SK-N-SH (cell line): ENCODE results near the gene EPB41L3.

Source experiments
- CTCF ChIP-seq: fragments of 200-600 bp; sonication (generic); IDR thresholded peaks from 2 replicates; pipeline ENCODE4 v1.6.1; 2017; ENCODE audit warnings: antibody characterized with exemption, mild to moderate bottlenecking, moderate library complexity
- EP300 ChIP-seq, 2 experiments: IDR thresholded peaks; 2 replicates each; pipeline versions ENCODE4 v1.4.0 to v1.6.1; 2012; ENCODE audit warnings: borderline replicate concordance in 1 of 2, low read depth in 1 of 2, low read length in 1 of 2
- GABPA ChIP-seq: IDR thresholded peaks from 2 replicates; pipeline ENCODE4 v1.4.0; 2012; ENCODE audit warnings: low read depth, mild to moderate bottlenecking
- MAX ChIP-seq: IDR thresholded peaks from 2 replicates; pipeline ENCODE4 v1.4.0; 2012; ENCODE audit warnings: low read depth
- NFIC ChIP-seq: IDR thresholded peaks from 2 replicates; pipeline ENCODE4 v1.4.0; 2012; ENCODE audit warnings: borderline replicate concordance
- PBX3 ChIP-seq: IDR thresholded peaks from 2 replicates; pipeline ENCODE4; 2012
- POLR2AphosphoS5 ChIP-seq: IDR thresholded peaks from 2 replicates; pipeline ENCODE4 v1.6.1; 2012; ENCODE audit warnings: low read depth, low read length
- REST ChIP-seq: IDR thresholded peaks from 2 replicates; pipeline ENCODE4 v1.6.1; 2012; ENCODE audit warnings: mild to moderate bottlenecking, low read depth, low read length, moderate library complexity
- USF2 ChIP-seq: fragments of 150-350 bp; IDR thresholded peaks from 2 replicates; pipeline ENCODE4 v1.6.1; 2017; ENCODE audit warnings: antibody characterized with exemption, low read length, low read depth, borderline replicate concordance

- TF ChIP-seq MAX = no peak
- TF ChIP-seq USF2 = no peak
- TF ChIP-seq NFIC = no peak
- TF ChIP-seq EP300 (IDR thresholded peaks at IDR 0.05; ENCODE audit: borderline replicate concordance in 1 of 2, low read depth in 1 of 2, low read length in 1 of 2) = no peak
- no peak for TF ChIP-seq CTCF
- TF ChIP-seq PBX3 = no peak
- no peak for TF ChIP-seq GABPA
- TF ChIP-seq POLR2AphosphoS5 = no peak
- no peak for TF ChIP-seq REST
Measured at GRCh38 chr18:5539391-5539790, 4.4 kb downstream of the EPB41L3 start.
